Esophagus squamous epithelium (tissue), 5 donors: ENCODE results near the gene PCSK9. TPM values are rescaled to one million over a fixed set of nuclear protein-coding genes. Genes with fewer than 3 reads are reported as not detected.

Source experiments
- DNase-seq: peaks from one replicate; lab custom pipeline; 2025; lab: John Stamatoyannopoulos, UW
- H3K27ac ChIP-seq, 4 donors: fragments of 200-600 bp; sonication (generic); one replicate each; pipeline ENCODE4 v1.5.1; 2016 to 2019; ENCODE audit warnings: mild to moderate bottlenecking in 1 of 4
- H3K27me3 ChIP-seq, 4 donors: fragments of 200-600 bp; sonication (generic); 1 replicate in 3 of 4; 2 replicates in 1 of 4; pipeline versions ENCODE4 v1.5.1 to v1.6.0; 2017 to 2021; ENCODE audit warnings: antibody characterized with exemption in 1 of 4
- H3K36me3 ChIP-seq, 3 donors: fragments of 200-600 bp; sonication (generic); one replicate each; pipeline ENCODE4 v1.5.1; 2016 to 2019
- H3K4me1 ChIP-seq, 3 donors: fragments of 200-600 bp; sonication (generic); one replicate each; pipeline ENCODE4 v1.5.1; 2017 to 2019
- H3K4me3 ChIP-seq, 4 donors: fragments of 200-600 bp; sonication (generic); 1 replicate in 3 of 4; 2 replicates in 1 of 4; pipeline ENCODE4 v1.5.1; 2016 to 2019; ENCODE audit warnings: mild to moderate bottlenecking in 2 of 4, moderate library complexity in 1 of 4
- H3K9me3 ChIP-seq, 3 donors: fragments of 200-600 bp; sonication (generic); one replicate each; pipeline ENCODE4 v1.5.1; 2016 to 2019
- CTCF ChIP-seq, 6 experiments: fragments of 450-650 bp in 4 of 6; fragments of 200-600 bp in 2 of 6; sonication (generic) in 2 of 6; IDR thresholded peaks; one replicate each; pipeline ENCODE4 v1.5.1; 2016 to 2019; ENCODE audit warnings: antibody characterized with exemption in 6 of 6, mild to moderate bottlenecking in 4 of 6, moderate library complexity in 4 of 6
- POLR2A ChIP-seq, 4 donors: fragments of 450-650 bp; IDR thresholded peaks; one replicate each; pipeline ENCODE4 v1.6.1; 2017; ENCODE audit warnings: antibody characterized with exemption in 4 of 4, mild to moderate bottlenecking in 4 of 4, moderate library complexity in 3 of 4
- WGBS, 2 donors: methylation state at CpG; one replicate each; pipeline ENCODE4 v1.1.5; 2018; 5-methylcytosine and 5-hydroxymethylcytosine counted together
- intact Hi-C: fragments of 100-400 bp; cut with DNase I; formaldehyde crosslinking; loops from one replicate; pipeline ENCODE4 v1.15.0; 2022
- total RNA-seq, 4 donors: library from RNA; depleted of rRNA; stranded (reverse); fragments of >200 nt; gene quantifications; one replicate each; pipeline ENCODE4 v1.1.0, GENCODE V29; 2016
- donor health status: DM: yes; HTN: yes; CAD: no.

PCSK9 gene
- total RNA-seq, 4 donors from 2014 or later: 6.5 to 21.4 (median 7.0) TPM

- WGBS, 2 donors: 90 to 92% methylated on average over 2 to 8 of the region's 14 CpGs
- no peak for DNase-seq
- peaks cover 0 to 14% (median 0%) of the 10 kb centered on the region in 3 donors for H3K4me1 ChIP-seq
- H3K36me3 ChIP-seq: peaks cover 0 to 24% (median 0%) of the 10 kb centered on the region in 3 donors
- intact Hi-C loops: no loop called here
- no peak overlapping the region for H3K27ac ChIP-seq
- no peaks in the 10 kb centered on the region for H3K27me3 ChIP-seq
- H3K9me3 ChIP-seq: no peaks in the 10 kb centered on the region
- TF ChIP-seq POLR2A (IDR thresholded peaks at IDR 0.05): no peak
- no peak for TF ChIP-seq CTCF (IDR thresholded peaks at IDR 0.05)
- no peak overlapping the region for H3K4me3 ChIP-seq
Observed at GRCh38 chr1:55059302-55060132, 20.2 kb downstream of the PCSK9 start.

- Histone ChIP-seq H3K36me3 (peaks cover 0 to 26% (median 0%) of the 10 kb centered on the region in 3 donors), H3K4me1 (peaks cover 0 to 23% (median 2%) of the 10 kb centered on the region in 3 donors), H3K9me3 (no peaks in the 10 kb centered on the region), H3K4me3 (no peak overlapping the region), H3K27ac (no peak overlapping the region), H3K27me3 (no peaks in the 10 kb centered on the region)
- intact Hi-C loops: no loop called here
- no peak for DNase-seq
- TF ChIP-seq POLR2A (IDR thresholded peaks at IDR 0.05): no peak
- no peak for TF ChIP-seq CTCF (IDR thresholded peaks at IDR 0.05)
- WGBS, 2 donors: 64 to 68% methylated on average over 10 to 13 of the region's 14 CpGs
Observed at GRCh38 chr1:55060133-55060999, 21.0 kb downstream of the PCSK9 start.

GRCh38 chr1:55061000-55061705 is 21.8 kb downstream of the PCSK9 start:
- H3K9me3 ChIP-seq: no peaks in the 10 kb centered on the region
- H3K4me3 ChIP-seq: no peak overlapping the region
- H3K27me3 ChIP-seq: no peaks in the 10 kb centered on the region
- 78 to 80% methylated on average over 5 to 11 of the region's 13 CpGs for WGBS, 2 donors
- intact Hi-C loops: no loop called here
- DNase-seq: no peak
- H3K27ac ChIP-seq: no peak overlapping the region
- H3K4me1 ChIP-seq: peaks cover 0 to 25% (median 3%) of the 10 kb centered on the region in 3 donors
- H3K36me3 ChIP-seq: peaks cover 0 to 34% (median 0%) of the 10 kb centered on the region in 3 donors
- no peak for TF ChIP-seq CTCF (IDR thresholded peaks at IDR 0.05)
- TF ChIP-seq POLR2A (IDR thresholded peaks at IDR 0.05): no peak

DNA sequence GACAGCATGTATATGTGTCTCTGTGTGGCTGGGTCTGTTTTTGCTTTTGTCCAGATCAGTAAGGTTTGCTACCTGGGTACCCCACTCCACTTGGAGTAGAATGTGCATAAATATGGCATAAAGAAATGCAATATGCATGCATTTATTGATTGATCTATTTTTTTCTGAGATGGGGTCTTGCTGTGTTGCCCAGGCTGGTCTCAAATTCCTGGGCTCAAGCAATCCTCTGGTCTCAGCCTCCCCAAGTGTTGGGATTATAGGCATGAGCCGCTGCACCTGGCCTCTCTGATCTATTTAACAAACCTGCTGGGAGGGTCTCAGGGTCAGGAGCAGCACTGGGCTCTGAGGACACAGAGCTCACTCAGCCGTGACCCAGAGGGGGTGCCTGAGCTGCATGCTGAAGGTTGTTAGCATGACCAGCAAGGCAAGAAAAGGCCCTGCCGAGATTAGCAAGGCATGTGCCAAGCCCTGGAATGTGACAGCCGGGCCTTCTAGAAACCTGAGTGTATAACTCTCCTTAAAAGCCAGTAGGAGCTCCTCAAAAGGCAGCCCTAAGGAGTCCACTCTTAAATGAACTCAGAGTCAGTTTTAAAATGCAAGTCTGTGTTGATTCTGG is 22.5 kb downstream of the PCSK9 start:
- Histone ChIP-seq H3K4me1 (peaks cover 0 to 25% (median 3%) of the 10 kb centered on the region in 3 donors), H3K27ac (no peak overlapping the region), H3K4me3 (no peak overlapping the region), H3K36me3 (peaks cover 0 to 40% (median 0%) of the 10 kb centered on the region in 3 donors), H3K9me3 (no peaks in the 10 kb centered on the region), H3K27me3 (no peaks in the 10 kb centered on the region)
- DNase-seq: no peak
- TF ChIP-seq CTCF (IDR thresholded peaks at IDR 0.05): no peak
- TF ChIP-seq POLR2A (IDR thresholded peaks at IDR 0.05): no peak
- intact Hi-C loops: no loop called here
- WGBS, 2 donors: 74 to 76% methylated on average over 3 to 4 of the region's 4 CpGs
